Activated T-cell treated with anti-CD3 and anti-CD28 coated beads, Interleukin-2, amount 50 U/mL, for 24 hours (primary cell): ENCODE data around the gene MOB3A.
"Not testable (repeated sequence)": the region's sequence is repeated elsewhere in the genome, so short reads cannot be mapped to it uniquely, and the experiment has no call there.

ENCODE experiments used
- DNase-seq: peaks from one replicate; pipeline ENCODE4 v3.0.0-alpha.2; 2020
- H3K27ac Mint-ChIP-seq: 2 replicates; pipeline ENCODE4 v1.8.0; 2020; ENCODE audit warnings: mild to moderate bottlenecking, mixed read lengths
- H3K27me3 Mint-ChIP-seq: 2 replicates; pipeline ENCODE4 v1.8.0; 2020; ENCODE audit warnings: mixed read lengths
- H3K36me3 Mint-ChIP-seq: 2 replicates; pipeline ENCODE4 v1.8.0; 2020; ENCODE audit warnings: low read depth, mixed read lengths
- H3K4me1 Mint-ChIP-seq: 2 replicates; pipeline ENCODE4 v1.8.0; 2020; ENCODE audit warnings: low read depth, mixed read lengths
- H3K4me3 Mint-ChIP-seq: 2 replicates; pipeline ENCODE4 v1.8.0; 2020; ENCODE audit warnings: mild to moderate bottlenecking, moderate library complexity, mixed read lengths
- H3K9me3 Mint-ChIP-seq: 2 replicates; pipeline ENCODE4 v1.8.0; 2020; ENCODE audit warnings: mixed read lengths

Gene MOB3A

DNA sequence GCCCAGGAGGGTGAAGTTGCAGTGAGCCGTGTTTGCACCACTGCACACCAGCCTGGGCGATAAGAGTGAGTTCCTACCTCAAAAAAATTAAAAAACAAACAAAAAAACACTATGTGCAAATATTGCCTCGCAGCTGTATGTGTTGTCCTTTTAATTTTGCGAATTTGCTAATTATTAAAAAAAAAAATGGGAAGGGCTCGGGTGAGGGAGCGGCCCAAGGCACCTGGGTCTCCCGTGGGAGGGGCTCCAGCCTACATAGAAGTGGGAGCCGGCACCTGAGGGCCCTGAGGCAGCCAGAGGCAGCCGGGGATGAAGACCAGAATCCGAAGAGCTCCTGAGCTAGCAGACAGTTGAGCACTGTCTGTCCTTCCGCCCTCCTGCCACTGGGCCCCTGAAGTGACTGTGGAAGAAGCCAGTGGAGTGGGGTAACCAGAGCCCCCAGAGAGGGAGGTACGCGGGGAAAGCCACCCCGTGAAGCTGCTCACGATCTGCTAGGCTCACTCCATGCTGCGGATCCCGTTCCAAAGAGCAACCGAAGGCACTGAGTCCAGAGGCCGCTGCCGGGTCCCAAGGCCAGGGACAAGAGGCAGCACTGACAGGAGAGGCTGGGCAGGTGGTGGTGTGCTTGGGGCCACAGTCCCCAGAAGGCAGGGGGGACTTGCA lies 7.0 kb upstream of the MOB3A start:
- peaks cover 8% of the 10 kb centered on the region for H3K9me3 Mint-ChIP-seq
- no peak for DNase-seq
- H3K27me3 Mint-ChIP-seq: no peaks in the 10 kb centered on the region
- no peak overlapping the region for H3K4me3 Mint-ChIP-seq
- no peak overlapping the region for H3K27ac Mint-ChIP-seq
- no peaks in the 10 kb centered on the region for H3K4me1 Mint-ChIP-seq
- H3K36me3 Mint-ChIP-seq: peaks cover 85% of the 10 kb centered on the region

DNA sequence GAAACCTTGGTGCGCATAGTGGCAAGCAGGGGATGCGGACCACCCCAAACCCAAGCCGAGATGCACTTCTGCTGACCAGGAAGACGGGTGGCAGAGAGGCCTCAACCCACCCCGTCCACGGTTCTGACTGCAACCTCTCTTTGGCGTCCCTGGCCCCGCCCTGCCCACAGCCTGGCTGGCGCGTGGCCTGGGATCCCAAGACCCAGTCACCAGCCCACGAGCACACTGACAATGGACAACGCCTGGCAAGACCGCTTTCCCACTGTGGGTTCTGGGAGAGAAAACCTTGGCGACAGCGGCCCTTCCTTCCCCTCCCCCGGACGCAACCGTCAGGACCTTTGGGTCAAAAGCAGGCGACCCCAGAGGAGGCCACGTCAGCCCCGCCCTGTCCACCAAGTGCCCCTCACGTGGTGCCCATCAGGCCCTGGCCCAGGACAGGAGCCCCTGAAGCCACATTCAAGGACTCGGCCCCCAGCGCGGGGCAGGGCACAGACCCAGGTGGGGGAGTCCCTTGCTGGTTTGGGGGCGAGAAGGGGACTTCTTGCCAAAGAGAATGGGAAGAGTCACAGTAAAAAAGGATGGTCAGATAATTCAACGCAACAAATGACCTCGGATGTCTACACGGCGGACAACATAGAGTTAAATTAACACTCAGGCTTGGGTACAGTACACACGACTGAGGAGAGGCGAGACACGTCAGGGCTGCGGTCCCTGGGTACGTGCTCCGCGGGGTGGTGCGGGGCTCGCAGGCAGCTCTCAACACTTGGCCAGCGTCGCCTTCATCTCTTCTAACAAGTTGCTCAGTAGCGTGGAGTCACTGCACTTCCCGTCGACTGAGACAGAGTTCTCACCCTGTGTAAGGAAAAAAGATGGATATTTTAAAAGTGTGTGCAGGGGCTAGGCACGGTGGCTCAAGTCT lies 5.5 kb upstream of the MOB3A start:
- H3K9me3 Mint-ChIP-seq: peaks cover 8% of the 10 kb centered on the region
- H3K36me3 Mint-ChIP-seq: peaks cover 70% of the 10 kb centered on the region
- H3K4me1 Mint-ChIP-seq: peaks cover 12% of the 10 kb centered on the region
- H3K27ac Mint-ChIP-seq: peak overlapping the region; percentile 8
- H3K4me3 Mint-ChIP-seq: no peak overlapping the region
- no peak for DNase-seq
- H3K27me3 Mint-ChIP-seq: no peaks in the 10 kb centered on the region

DNA sequence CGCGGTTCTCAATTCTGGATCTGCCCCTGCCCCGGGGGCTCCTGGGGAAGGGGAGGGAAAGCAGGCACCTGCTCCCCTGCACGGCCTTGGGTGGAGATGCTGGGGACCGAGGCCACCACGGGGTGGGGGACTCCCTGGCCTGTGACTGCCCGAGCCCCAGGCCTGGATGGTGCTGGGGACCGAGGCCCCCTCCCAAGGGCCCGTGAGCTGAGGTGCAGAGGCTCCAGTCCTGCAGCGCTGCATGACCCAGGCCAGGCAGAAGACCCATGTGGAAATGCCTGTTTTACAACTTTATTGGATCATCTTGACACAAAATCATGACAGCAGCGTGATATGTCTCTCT lies 4.6 kb upstream of the MOB3A start:
- peaks cover 8% of the 10 kb centered on the region for H3K9me3 Mint-ChIP-seq
- H3K27me3 Mint-ChIP-seq: no peaks in the 10 kb centered on the region
- H3K4me1 Mint-ChIP-seq: peaks cover 12% of the 10 kb centered on the region
- no peak for DNase-seq
- H3K36me3 Mint-ChIP-seq: peaks cover 64% of the 10 kb centered on the region
- H3K27ac Mint-ChIP-seq: no peak overlapping the region
- H3K4me3 Mint-ChIP-seq: no peak overlapping the region

DNA sequence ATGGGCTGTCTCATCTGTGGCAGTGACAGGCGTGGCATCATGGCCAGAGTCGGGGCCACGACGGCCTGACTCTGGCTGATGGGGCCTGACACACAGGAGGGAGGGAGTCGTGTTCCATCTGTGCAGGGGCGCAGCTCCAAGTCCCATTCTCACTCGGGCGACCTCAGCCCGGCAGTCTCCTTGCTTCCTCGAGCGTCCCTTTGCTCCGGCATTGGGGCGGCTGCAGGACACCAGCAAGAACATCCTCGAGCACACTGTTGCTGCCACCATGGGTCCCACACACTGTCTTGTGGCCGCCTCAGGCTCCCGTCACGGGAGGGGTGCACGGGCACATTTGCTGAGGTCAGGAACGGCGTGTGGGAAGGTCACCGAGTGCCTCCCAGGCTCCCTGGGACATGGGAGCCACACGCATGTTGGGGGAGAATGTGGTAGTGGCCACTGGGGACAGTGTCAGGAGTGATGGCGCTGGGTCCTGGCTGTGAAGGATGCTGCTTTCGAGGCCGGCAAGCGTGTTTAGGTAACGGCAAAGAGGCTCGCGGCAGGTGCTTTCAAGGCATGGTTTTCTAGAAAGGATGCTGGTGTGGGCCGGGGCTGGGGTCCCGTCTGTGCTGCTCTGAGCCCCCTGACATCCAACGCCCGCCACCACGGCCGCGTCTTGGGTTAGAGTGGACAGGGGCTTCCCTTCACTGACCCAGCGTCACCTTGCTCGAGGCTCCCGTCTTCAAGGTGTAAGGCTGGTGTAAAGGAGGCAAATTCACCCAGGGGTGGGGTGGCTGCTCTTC lies 4.0 kb upstream of the MOB3A start:
- H3K9me3 Mint-ChIP-seq: peaks cover 3% of the 10 kb centered on the region
- peaks cover 13% of the 10 kb centered on the region for H3K4me1 Mint-ChIP-seq
- DNase-seq: no peak
- peaks cover 62% of the 10 kb centered on the region for H3K36me3 Mint-ChIP-seq
- H3K27me3 Mint-ChIP-seq: no peaks in the 10 kb centered on the region
- H3K4me3 Mint-ChIP-seq: no peak overlapping the region
- H3K27ac Mint-ChIP-seq: no peak overlapping the region

DNA sequence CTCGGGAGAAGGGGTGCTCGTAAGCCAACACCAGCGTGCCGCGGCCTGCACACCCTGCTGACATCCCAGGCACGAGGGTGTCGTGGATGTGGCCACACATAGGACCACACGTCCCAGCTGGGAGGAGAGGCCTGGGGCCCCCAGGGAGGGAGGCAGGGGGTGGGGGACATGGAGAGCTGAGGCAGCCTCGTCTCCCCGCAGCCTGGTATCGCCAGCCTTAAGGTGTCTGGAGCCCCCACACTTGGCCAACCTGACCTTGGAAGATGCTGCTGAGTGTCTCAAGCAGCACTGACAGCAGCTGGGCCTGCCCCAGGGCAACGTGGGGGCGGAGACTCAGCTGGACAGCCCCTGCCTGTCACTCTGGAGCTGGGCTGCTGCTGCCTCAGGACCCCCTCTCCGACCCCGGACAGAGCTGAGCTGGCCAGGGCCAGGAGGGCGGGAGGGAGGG lies 3.0 kb upstream of the MOB3A start:
- Mint-ChIP-seq H3K9me3 (no peaks in the 10 kb centered on the region), H3K36me3 (peaks cover 61% of the 10 kb centered on the region), H3K4me1 (peaks cover 21% of the 10 kb centered on the region), H3K4me3 (no peak overlapping the region), H3K27me3 (no peaks in the 10 kb centered on the region), H3K27ac (no peak overlapping the region)
- DNase-seq: no peak

DNA sequence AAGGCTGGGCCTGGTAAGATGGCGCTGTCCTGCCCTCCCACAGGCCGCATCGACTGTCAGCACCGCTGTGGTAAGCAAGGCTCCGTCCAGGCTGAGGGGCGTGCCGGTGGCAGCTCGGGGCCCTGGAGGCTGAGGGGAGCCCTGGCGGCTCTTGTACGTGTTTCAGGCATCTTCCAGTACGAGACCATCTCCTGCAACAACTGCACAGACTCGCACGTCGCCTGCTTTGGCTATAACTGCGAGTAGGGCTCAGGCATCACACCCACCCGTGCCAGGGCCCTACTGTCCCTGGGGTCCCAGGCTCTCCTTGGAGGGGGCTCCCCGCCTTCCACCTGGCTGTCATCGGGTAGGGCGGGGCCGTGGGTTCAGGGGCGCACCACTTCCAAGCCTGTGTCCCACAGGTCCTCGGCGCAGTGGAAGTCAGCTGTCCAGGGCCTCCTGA lies 1.8 kb upstream of the MOB3A start:
- DNase-seq: no peak
- Mint-ChIP-seq H3K4me1 (peaks cover 30% of the 10 kb centered on the region), H3K36me3 (peaks cover 58% of the 10 kb centered on the region), H3K4me3 (no peak overlapping the region), H3K27ac (peak overlapping the region; percentile 79), H3K27me3 (no peaks in the 10 kb centered on the region), H3K9me3 (no peaks in the 10 kb centered on the region)

DNA sequence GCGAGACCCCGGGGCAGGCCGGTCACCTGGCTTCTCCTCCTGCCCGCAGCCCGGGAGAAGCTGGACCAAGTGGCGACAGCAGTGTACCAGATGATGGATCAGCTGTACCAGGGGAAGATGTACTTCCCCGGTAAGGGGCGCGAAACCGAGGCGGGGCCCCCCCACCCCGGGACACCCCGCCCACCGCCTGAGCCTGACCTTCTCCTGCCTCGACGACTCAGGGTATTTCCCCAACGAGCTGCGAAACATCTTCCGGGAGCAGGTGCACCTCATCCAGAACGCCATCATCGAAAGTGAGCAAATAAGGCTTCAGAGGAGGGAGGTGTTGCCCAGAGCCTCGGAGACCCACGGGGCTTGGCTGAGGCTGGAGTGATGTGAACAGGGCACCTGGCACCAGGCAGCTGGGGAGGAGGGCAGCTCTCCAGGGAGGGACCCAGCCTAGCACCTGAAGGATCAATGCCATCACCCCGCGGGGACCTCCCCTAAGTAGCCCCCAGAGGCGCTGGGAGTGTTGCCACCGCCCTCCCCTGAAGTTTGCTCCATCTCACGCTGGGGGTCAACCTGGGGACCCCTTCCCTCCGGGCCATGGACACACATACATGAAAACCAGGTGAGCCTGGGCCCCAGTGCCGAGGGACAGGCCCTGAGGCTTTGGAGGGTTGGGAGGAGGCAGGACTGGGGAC lies 1.2 kb upstream of the MOB3A start:
- Mint-ChIP-seq H3K4me1 (peaks cover 36% of the 10 kb centered on the region), H3K27ac (peak overlapping the region; percentile 92), H3K27me3 (no peaks in the 10 kb centered on the region), H3K36me3 (peaks cover 59% of the 10 kb centered on the region), H3K4me3 (peak overlapping the region; percentile 83), H3K9me3 (no peaks in the 10 kb centered on the region)
- DNase-seq: no peak

DNA sequence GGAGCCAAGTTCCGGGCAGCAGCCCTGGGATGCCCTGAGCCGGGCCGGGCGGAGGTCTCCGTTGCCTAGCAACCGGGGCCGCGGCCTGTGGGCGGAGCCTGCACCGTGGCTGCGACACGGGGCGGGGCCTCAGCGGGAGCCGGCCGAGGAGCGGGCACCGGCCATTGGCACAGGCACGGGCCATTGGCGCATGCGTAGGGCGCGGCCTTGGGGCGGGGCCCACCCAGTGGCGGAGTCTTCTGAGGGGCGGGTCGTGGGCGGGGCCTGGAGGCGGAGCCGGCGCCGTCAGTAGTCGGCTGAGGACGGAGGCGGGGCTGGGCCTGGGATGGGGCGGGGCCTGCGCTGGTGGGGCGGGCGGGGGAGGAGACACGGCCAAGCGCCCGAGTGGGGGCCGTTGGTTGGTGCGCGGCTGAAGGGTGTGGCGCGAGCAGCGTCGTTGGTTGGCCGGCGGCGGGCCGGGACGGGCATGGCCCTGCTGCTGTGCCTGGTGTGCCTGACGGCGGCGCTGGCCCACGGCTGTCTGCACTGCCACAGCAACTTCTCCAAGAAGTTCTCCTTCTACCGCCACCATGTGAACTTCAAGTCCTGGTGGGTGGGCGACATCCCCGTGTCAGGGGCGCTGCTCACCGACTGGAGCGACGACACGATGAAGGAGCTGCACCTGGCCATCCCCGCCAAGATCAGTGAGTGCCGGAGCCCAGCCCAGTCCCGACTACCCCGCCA lies 515 bp upstream of the MOB3A start, which contains the start of gene IZUMO4:
Gene IZUMO4, plus strand, starts transcription at position 436 of the 723 bp plus-strand sequence. Its CDS starts 31 bp downstream, at position 467.
- H3K27ac Mint-ChIP-seq: peak within 1 kb of the TSS; percentile 96
- DNase-seq: peak; percentile 100
- peaks cover 55% of the 10 kb centered on the region for H3K36me3 Mint-ChIP-seq
- peak within 1 kb of the TSS; percentile 95 for H3K4me3 Mint-ChIP-seq
- H3K4me1 Mint-ChIP-seq: peaks cover 42% of the 10 kb centered on the region
- H3K27me3 Mint-ChIP-seq: no peaks in the 10 kb centered on the region
- no peaks in the 10 kb centered on the region for H3K9me3 Mint-ChIP-seq

DNA sequence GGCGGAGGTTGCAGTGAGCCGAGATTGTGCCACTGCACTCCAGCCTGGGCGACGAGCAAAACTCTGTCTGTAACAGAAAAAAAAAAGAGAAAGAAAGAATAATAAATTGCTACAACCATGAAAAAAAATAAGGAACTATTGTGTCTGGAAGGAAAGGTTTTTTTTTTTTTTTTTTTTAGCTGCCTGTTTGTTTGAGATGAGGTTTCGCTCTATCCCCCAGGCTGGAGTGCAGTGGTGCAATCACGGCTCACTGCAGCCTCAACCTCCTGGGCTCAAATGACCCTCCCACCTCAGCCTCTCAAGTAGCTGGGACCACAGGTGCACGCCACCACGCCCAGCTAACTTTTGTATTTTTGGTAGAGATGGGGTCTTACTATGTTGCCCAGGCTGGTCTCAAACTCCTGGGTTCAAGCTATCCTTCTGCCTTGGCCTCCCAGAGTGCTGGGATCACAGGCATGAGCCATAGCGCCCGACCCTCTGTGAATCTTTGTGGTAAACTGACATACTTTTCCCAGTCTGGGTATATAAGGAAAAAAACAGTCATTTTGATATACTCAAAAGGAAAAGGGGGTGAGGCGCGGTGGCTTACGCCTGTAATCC lies 4.1 kb downstream of the MOB3A start:
- not testable (repeated sequence) for H3K4me3 Mint-ChIP-seq, H3K27ac Mint-ChIP-seq
- H3K36me3 Mint-ChIP-seq: peaks cover 39% of the 10 kb centered on the region

DNA sequence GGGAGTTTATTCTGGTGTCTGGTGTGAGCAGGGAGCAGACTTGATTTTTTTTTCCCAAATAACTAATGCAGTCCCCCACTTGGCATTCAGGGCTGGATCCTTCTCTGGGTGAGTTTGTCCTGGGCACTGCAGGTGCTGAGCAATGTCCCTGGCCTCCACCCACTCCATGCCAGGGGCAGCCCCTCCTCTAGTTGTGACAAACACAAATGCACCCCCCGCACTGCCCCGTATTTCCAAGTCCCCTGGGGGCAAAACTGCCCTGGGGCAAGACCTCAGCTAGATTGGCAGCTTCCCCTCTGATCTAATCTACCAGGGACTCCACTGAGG lies 6.4 kb downstream of the MOB3A start:
- no peaks in the 10 kb centered on the region for H3K27me3 Mint-ChIP-seq
- peak overlapping the region; percentile 93 for H3K27ac Mint-ChIP-seq
- H3K4me1 Mint-ChIP-seq: peaks cover 82% of the 10 kb centered on the region
- H3K4me3 Mint-ChIP-seq: peak overlapping the region; percentile 72
- no peaks in the 10 kb centered on the region for H3K9me3 Mint-ChIP-seq
- H3K36me3 Mint-ChIP-seq: peaks cover 37% of the 10 kb centered on the region
- peak; percentile 42 for DNase-seq

More for the DNA sequence above, 4.1 kb downstream of the MOB3A start:
- not testable (repeated sequence) for DNase-seq, H3K27me3 Mint-ChIP-seq, H3K9me3 Mint-ChIP-seq
- H3K4me1 Mint-ChIP-seq: peaks cover 72% of the 10 kb centered on the region

DNA sequence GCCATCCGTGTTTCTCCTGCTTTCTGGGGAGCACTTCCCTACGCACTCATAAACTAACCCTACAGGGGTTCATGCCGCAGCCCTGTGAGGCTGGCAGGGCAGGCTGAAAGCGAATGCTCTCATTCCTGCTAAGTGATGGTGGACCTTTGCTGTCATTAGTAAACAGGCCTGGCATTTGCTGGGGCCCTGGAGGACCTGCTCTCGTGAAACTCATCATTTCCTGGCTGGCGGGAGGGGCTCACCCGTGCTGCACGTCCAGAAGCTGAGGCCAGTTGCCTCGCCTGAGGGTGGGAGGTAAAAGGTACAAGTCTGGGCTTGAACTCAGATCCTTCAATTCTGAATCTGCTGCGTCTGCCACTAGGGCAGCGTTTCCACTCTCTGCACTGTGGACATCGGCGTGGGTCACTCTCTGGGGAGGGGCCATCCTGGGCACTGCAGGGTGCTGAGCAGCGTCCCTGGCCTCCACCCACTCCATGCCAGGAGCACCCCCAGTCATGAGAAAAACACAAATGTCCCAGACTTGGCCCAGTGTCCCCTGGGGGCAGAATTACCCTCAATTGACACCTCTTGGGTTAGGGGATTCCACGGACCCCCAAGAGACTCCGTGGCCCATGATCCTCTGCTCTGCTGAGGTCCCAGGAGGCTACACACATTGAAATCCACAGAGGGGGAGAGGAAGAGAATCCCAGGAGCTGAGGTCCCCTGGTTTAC lies 7.0 kb downstream of the MOB3A start:
- no peak for DNase-seq
- Mint-ChIP-seq H3K36me3 (peaks cover 38% of the 10 kb centered on the region), H3K27me3 (no peaks in the 10 kb centered on the region)

DNA sequence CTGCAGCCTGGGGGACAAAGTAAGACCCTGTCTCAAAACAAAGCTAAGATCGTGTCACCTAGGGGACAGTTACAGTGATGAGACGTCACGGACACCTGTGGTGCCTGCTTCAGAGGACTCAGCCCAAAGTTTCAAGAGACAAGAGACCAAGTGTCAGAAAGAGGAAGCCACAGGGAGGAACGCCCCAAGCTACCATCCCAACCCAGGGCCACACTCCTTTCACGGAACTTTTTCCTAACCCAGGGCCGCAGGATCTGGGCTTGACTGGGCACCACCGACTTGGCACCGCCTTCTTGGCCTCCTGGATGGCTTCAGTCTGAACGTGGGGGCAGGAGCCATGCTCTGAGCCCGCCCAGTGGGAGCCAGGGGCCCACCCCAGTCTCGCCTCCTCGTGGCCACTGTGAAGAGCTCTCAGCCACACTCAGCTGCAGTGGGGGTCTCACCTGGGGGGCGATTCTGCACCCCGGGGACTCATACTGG lies 8.5 kb downstream of the MOB3A start:
- DNase-seq: peak; percentile 48
- H3K9me3 Mint-ChIP-seq: no peaks in the 10 kb centered on the region
- peaks cover 68% of the 10 kb centered on the region for H3K4me1 Mint-ChIP-seq
- peaks cover 41% of the 10 kb centered on the region for H3K36me3 Mint-ChIP-seq
- peak overlapping the region; percentile 96 for H3K4me3 Mint-ChIP-seq
- peak overlapping the region; percentile 92 for H3K27ac Mint-ChIP-seq
- no peaks in the 10 kb centered on the region for H3K27me3 Mint-ChIP-seq

More for the DNA sequence above, 7.0 kb downstream of the MOB3A start:
- peaks cover 77% of the 10 kb centered on the region for H3K4me1 Mint-ChIP-seq
- peak overlapping the region; percentile 93 for H3K27ac Mint-ChIP-seq
- no peaks in the 10 kb centered on the region for H3K9me3 Mint-ChIP-seq
- H3K4me3 Mint-ChIP-seq: peak overlapping the region; percentile 41
